ENCODE data around the gene LINGO4. TPM values are rescaled to one million over a fixed set of nuclear protein-coding genes. Genes with fewer than 3 reads are reported as not detected.

The LINGO4 gene
- total RNA-seq, 1 experiment from 2014 or later = not detected

GRCh38 chr1:151838222-151839081 lies 33.2 kb upstream of the LINGO4 start:
- no peaks in the 10 kb centered on the region for H3K9me3 ChIP-seq (ENCODE audit: insufficient read depth, low read depth)
- ChIA-PET POLR2A (ENCODE audit: unreplicated experiment) (interaction anchor here (0.6 kb wide), 2 partner anchors 12 to 90 kb away, joined by 4 read pairs; no protein-coding TSS in a partner anchor), CTCF (interaction anchor here (0.6 kb wide), 2 partner anchors 52 to 150 kb away, joined by 3 to 5 read pairs; no protein-coding TSS in a partner anchor)
- H2AFZ ChIP-seq = peak overlapping the region; percentile 80
- peaks cover 32% of the 10 kb centered on the region for H3F3A ChIP-seq (ENCODE audit: insufficient read depth, low read depth)
- no peaks in the 10 kb centered on the region for H3K36me3 ChIP-seq (ENCODE audit: low read depth)
- H3K4me3 ChIP-seq = peak overlapping the region; percentile 57
- peak overlapping the region; percentile 77 for H3K4me2 ChIP-seq
- peak; percentile 30 to 31 for DNase-seq
- H3K9me2 ChIP-seq (ENCODE audit: insufficient read depth) = no peaks in the 10 kb centered on the region
- no peaks in the 10 kb centered on the region for H3K27me3 ChIP-seq (ENCODE audit: insufficient read depth, low read depth)
- no TSS peak for BruUV-seq (replicated peaks)
- peaks cover 18% of the 10 kb centered on the region; the same call in 1 of the 2 replicates for H3K79me2 ChIP-seq (ENCODE audit: low read depth)
- intact Hi-C loops (cut with micrococcal nuclease; ENCODE audit: unreplicated experiment) = loop anchor here (1.0 to 10.0 kb wide), 7 partner anchors 70 to 554 kb away; partner anchors contain the start of genes MRPL9, THEM4 and ZNF687
- TF ChIP-seq CTCF (conservative IDR thresholded peaks at IDR 0.05) (no peak), EZH2 (IDR thresholded peaks at IDR 0.05; ENCODE audit: low read depth) (no peak)
- H3K4me1 ChIP-seq (replicated peaks; ENCODE audit: insufficient read depth) = peaks cover 35% of the 10 kb centered on the region
- H3K27ac ChIP-seq = peak overlapping the region; percentile 86
- H4K20me1 ChIP-seq (ENCODE audit: insufficient read depth) = no peaks in the 10 kb centered on the region

GRCh38 chr1:151837884-151838221 lies 32.6 kb upstream of the LINGO4 start:
- no peaks in the 10 kb centered on the region for H3K9me2 ChIP-seq (ENCODE audit: insufficient read depth)
- POLR2A ChIA-PET (ENCODE audit: unreplicated experiment) = no interaction called here

More at GRCh38 chr1:151837884-151838221, 32.6 kb upstream of the LINGO4 start:
- BruUV-seq (replicated peaks) = no TSS peak
- Histone ChIP-seq H3K27me3 (ENCODE audit: insufficient read depth, low read depth) (no peaks in the 10 kb centered on the region), H3F3A (ENCODE audit: insufficient read depth, low read depth) (peaks cover 32% of the 10 kb centered on the region), H3K4me2 (peak overlapping the region; percentile 77), H2AFZ (peak overlapping the region; percentile 80; the same call in 1 of the 2 replicates), H3K4me3 (peak overlapping the region; percentile 57), H3K4me1 (replicated peaks; ENCODE audit: insufficient read depth) (peaks cover 36% of the 10 kb centered on the region), H4K20me1 (ENCODE audit: insufficient read depth) (no peaks in the 10 kb centered on the region), H3K27ac (peak overlapping the region; percentile 12; the same call in 1 of the 2 replicates), H3K9me3 (ENCODE audit: insufficient read depth, low read depth) (no peaks in the 10 kb centered on the region), H3K79me2 (ENCODE audit: low read depth) (peaks cover 18% of the 10 kb centered on the region; the same call in 1 of the 2 replicates), H3K36me3 (ENCODE audit: low read depth) (no peaks in the 10 kb centered on the region)
- CTCF ChIA-PET = no interaction called here
- intact Hi-C loops (cut with micrococcal nuclease; ENCODE audit: unreplicated experiment) = loop anchor here (1.0 to 10.0 kb wide), 8 partner anchors 71 to 641 kb away; partner anchors contain the start of genes MRPL9, THEM4, TUFT1 and ZNF687
- no peak for DNase-seq
- TF ChIP-seq EZH2 (IDR thresholded peaks at IDR 0.05; ENCODE audit: low read depth) (no peak), CTCF (conservative IDR thresholded peaks at IDR 0.05) (no peak)
